Right ventricle myocardium superior (tissue), 1 donor: ENCODE results near the gene KRT1. TPM values are rescaled to one million over a fixed set of nuclear protein-coding genes. Genes with fewer than 3 reads are reported as not detected.
A peak's percentile ranks its signal among the peaks of the same experiment; 100 is the strongest.

Experiments
- ATAC-seq: fragments of 200-7000 bp; cut with Tn5 transposase; one replicate; pipeline ENCODE4 v1.9.1; 2020; ENCODE audit warnings: mild to moderate bottlenecking; ENCODE audit not compliant: poor library complexity
- DNase-seq: peaks from one replicate; pipeline ENCODE4 v3.0.0-alpha.2; 2020
- intact Hi-C: fragments of 100-400 bp; cut with DNase I; formaldehyde crosslinking; loops from one replicate; pipeline ENCODE4 v1.11.2; 2022
- total RNA-seq: library from RNA; stranded (reverse); fragmentation: NEBNext Ultra II Directional; extraction: Animal tissue kit (Norgen Biotek cat#: 25700); gene quantifications from one replicate; pipeline ENCODE4 v1.2.1, GENCODE V29; 2021
- donor health status: DM: no; HTN: yes; CAD: no; lungs with severe emphysema.

The KRT1 gene
- total RNA-seq, 1 donor from 2014 or later = not detected

- ATAC-seq = no peak
- no peak for DNase-seq
- intact Hi-C loops = loop anchor here (10.0 kb wide), 1 partner anchor 195 kb away; no protein-coding TSS in a partner anchor
These were observed 10.8 kb downstream of the KRT1 start for GRCh38 chr12:52669426-52669825.

GRCh38 chr12:52667931-52668330, 12.3 kb downstream of the KRT1 start:
- intact Hi-C loops = loop anchor here (10.0 kb wide), 1 partner anchor 197 kb away; no protein-coding TSS in a partner anchor
- DNase-seq (no peak), ATAC-seq (no peak)

GRCh38 chr12:52667509-52667908, 12.7 kb downstream of the KRT1 start:
- DNase-seq = no peak
- ATAC-seq = no peak
- intact Hi-C loops = loop anchor here (10.0 kb wide), 1 partner anchor 197 kb away; no protein-coding TSS in a partner anchor

GRCh38 chr12:52666471-52666870, 13.7 kb downstream of the KRT1 start:
- no peak for DNase-seq
- intact Hi-C loops = loop anchor here (10.0 kb wide), 1 partner anchor 198 kb away; no protein-coding TSS in a partner anchor
- ATAC-seq = no peak

GRCh38 chr12:52663420-52663819, 16.8 kb downstream of the KRT1 start:
- intact Hi-C loops = loop anchor here (10.0 kb wide), 1 partner anchor 201 kb away; no protein-coding TSS in a partner anchor

GRCh38 chr12:52662918-52663229, 17.3 kb downstream of the KRT1 start:
- no peak for DNase-seq
- intact Hi-C loops = loop anchor here (10.0 kb wide), 1 partner anchor 202 kb away; no protein-coding TSS in a partner anchor
- no peak for ATAC-seq

More at GRCh38 chr12:52663420-52663819, 16.8 kb downstream of the KRT1 start:
- DNase-seq (no peak), ATAC-seq (no peak)

- no peak for DNase-seq
- intact Hi-C loops = loop anchor here (10.0 kb wide), 1 partner anchor 202 kb away; no protein-coding TSS in a partner anchor
- peak; percentile 68 for ATAC-seq
These were observed 17.9 kb downstream of the KRT1 start for GRCh38 chr12:52662093-52662917.

GRCh38 chr12:52661668-52662067, 18.5 kb downstream of the KRT1 start:
- no peak for ATAC-seq
- no peak for DNase-seq
- intact Hi-C loops = loop anchor here (10.0 kb wide), 1 partner anchor 203 kb away; no protein-coding TSS in a partner anchor

- ATAC-seq (no peak), DNase-seq (no peak)
- intact Hi-C loops = loop anchor here (10.0 kb wide), 1 partner anchor 204 kb away; no protein-coding TSS in a partner anchor
These were observed 19.2 kb downstream of the KRT1 start for GRCh38 chr12:52660934-52661499.

- intact Hi-C loops = loop anchor here (10.0 kb wide), 1 partner anchor 205 kb away; no protein-coding TSS in a partner anchor
- no peak for ATAC-seq
These were observed 20.3 kb downstream of the KRT1 start for GRCh38 chr12:52659951-52660350.

GRCh38 chr12:52659395-52659794, 20.8 kb downstream of the KRT1 start:
- intact Hi-C loops = no loop called here
- ATAC-seq = no peak
- no peak for DNase-seq

More at GRCh38 chr12:52659951-52660350, 20.3 kb downstream of the KRT1 start:
- no peak for DNase-seq

GRCh38 chr12:52658196-52658595, 22.0 kb downstream of the KRT1 start:
- ATAC-seq (no peak), DNase-seq (no peak)
- intact Hi-C loops = no loop called here

GRCh38 chr12:52657250-52657902, 22.8 kb downstream of the KRT1 start:
- intact Hi-C loops = no loop called here
- DNase-seq = no peak
- peak; percentile 54 for ATAC-seq

- intact Hi-C loops = no loop called here
- no peak for DNase-seq
- peak; percentile 56 for ATAC-seq
These were observed 23.6 kb downstream of the KRT1 start for GRCh38 chr12:52656616-52657015.

GRCh38 chr12:52655720-52656124, 24.5 kb downstream of the KRT1 start:
- DNase-seq (peak; percentile 61), ATAC-seq (peak; percentile 78)
- intact Hi-C loops = no loop called here

- intact Hi-C loops = no loop called here
- ATAC-seq (no peak), DNase-seq (no peak)
These were observed 25.0 kb downstream of the KRT1 start for GRCh38 chr12:52655251-52655650.

- no peak for ATAC-seq
- intact Hi-C loops = no loop called here
- no peak for DNase-seq
These were observed 28.4 kb downstream of the KRT1 start, which contains the start of gene KRT2 for GRCh38 chr12:52651726-52652261. TSS of gene KRT2 (minus strand) at chr12:52652211. CDS start at chr12:52652142, 69 bp downstream.

- DNase-seq (no peak), ATAC-seq (no peak)
- intact Hi-C loops = no loop called here
These were observed 29.6 kb downstream of the KRT1 start for GRCh38 chr12:52650520-52651081.
